Measurements from ENCODE around the gene AP1G1.
"Not testable (repeated sequence)": the region's sequence is repeated elsewhere in the genome, so short reads cannot be mapped to it uniquely, and the experiment has no call there.

AP1G1 gene

DNA sequence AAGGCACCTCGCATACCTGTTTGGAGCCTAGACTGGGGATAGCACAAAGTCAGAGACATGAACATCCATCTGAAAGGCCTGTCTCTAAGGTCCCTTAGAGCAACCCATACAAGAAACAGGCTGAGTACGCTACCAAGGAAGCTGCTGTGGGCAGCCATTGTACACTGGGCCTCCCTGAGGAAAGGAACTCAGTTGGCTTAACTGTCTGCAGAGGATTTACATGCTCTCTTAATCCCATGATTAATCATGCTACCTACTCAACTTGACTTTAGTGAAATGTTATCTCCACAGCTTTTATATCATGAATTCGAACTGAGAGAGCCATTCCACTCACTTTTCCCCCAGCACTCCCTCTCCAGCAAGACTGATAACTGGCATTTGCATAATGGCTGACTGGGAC is 110.1 kb downstream of the AP1G1 start:
- DNase-seq, result no peak

- no peak for DNase-seq
Observed at GRCh38 chr16:71693164-71693563, 115.5 kb downstream of the AP1G1 start.

DNA sequence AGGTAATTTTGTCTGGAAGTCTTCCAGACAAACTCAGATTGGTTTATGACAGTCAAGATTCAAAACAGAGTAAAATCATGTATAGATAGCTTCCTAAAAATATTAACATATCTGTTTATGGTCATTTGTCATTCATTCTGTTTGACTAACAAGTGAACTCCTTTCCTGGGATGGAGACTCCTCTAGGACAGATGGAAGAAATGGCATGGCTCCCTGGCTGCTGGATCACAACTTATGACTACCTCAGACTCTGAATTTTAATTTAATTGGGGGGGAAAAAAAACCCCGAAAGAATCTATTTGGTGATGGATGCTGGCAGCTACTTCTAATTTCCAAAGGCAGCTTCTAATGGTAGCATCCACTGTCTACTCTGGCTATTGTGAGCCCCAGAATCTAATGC is 118.7 kb downstream of the AP1G1 start:
- DNase-seq, result no peak

- DNase-seq, result no peak
Observed at GRCh38 chr16:71687861-71688260, 120.8 kb downstream of the AP1G1 start.

DNA sequence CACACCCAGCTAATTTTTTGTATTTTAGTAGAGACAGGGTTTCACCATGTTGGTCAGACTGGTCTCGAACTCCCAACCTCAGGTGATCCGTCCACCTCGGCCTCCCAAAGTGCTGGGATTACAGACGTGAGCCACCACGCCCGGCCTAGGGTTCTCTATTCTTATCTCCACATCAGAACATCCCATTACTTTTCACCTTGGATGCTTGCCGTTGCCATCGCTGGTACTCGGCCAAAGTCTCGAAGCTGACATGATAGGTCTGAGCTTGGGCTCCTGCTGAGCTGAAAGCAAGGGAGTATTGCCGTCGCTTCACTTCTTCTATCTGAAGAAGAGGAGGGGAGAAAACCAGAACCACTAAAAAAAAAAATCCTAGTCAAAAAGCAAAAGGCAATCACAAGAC is 124.4 kb downstream of the AP1G1 start:
- DNase-seq, result not testable (repeated sequence)

DNA sequence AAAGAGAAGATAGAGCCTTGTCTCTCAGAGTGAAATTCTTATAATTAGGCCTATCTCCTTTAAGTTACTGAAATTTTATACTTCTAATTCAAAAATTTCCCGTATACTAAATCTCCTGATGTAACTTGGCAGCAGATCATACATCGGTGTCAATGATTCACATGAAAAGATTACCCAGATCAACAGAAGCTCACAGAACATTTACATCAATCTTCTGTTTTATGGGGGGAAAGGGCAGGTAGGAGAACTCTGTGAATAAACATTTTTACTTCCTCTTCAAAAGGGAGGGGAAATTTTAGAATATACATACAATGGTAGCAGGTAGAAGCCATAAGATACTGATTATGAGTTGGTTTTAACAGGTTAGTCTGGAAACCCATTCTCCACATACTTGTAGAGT is 127.3 kb downstream of the AP1G1 start:
- DNase-seq, result no peak
